ENCODE measurements around the gene MTCL3.

The MTCL3 gene

GRCh38 chr6:127561660-127562059 lies 42.5 kb upstream of the MTCL3 start:
- Histone ChIP-seq H3K27me3 (no peaks in the 10 kb centered on the region), H3K4me1 (no peaks in the 10 kb centered on the region), H3K4me3 (no peak overlapping the region), H3K9me3 (no peaks in the 10 kb centered on the region), H3K36me3 (no peaks in the 10 kb centered on the region), H3K27ac (no peak overlapping the region)
- intact Hi-C loops (cut with DNase I), result no loop called here
- WGBS, 2 donors, result 30 to 45% methylated on average over 1 of the region's 1 CpG
- TF ChIP-seq CTCF (IDR thresholded peaks at IDR 0.05) (no peak), POLR2A (IDR thresholded peaks at IDR 0.05) (no peak)
- no peak for DNase-seq

- no peaks in the 10 kb centered on the region for H3K9me3 ChIP-seq
- intact Hi-C loops (cut with DNase I), result loop anchor here (5.0 kb wide), 1 partner anchor 88 kb away; no protein-coding TSS in a partner anchor
- TF ChIP-seq POLR2A (IDR thresholded peaks at IDR 0.05) (no peak), CTCF (IDR thresholded peaks at IDR 0.05) (peak in 4 of 6 experiments; percentile 19 to 54 (median 32))
- H3K4me1 ChIP-seq, result no peaks in the 10 kb centered on the region
- H3K4me3 ChIP-seq, result no peak overlapping the region
- no peak overlapping the region for H3K27ac ChIP-seq
- H3K27me3 ChIP-seq, result no peaks in the 10 kb centered on the region
- 7 to 19% methylated on average over 2 of the region's 2 CpGs for WGBS, 2 donors
- DNase-seq, result no peak
- no peaks in the 10 kb centered on the region for H3K36me3 ChIP-seq
Measured at GRCh38 chr6:127554435-127555006, 35.4 kb upstream of the MTCL3 start.

- Histone ChIP-seq H3K27me3 (no peaks in the 10 kb centered on the region), H3K27ac (no peak overlapping the region), H3K9me3 (no peaks in the 10 kb centered on the region), H3K4me3 (no peak overlapping the region), H3K4me1 (no peaks in the 10 kb centered on the region), H3K36me3 (no peaks in the 10 kb centered on the region)
- DNase-seq, result no peak
- intact Hi-C loops (cut with DNase I), result no loop called here
- no peak for TF ChIP-seq POLR2A (IDR thresholded peaks at IDR 0.05)
- TF ChIP-seq CTCF (IDR thresholded peaks at IDR 0.05), result no peak
Measured at GRCh38 chr6:127550403-127550802, 31.3 kb upstream of the MTCL3 start.

GRCh38 chr6:127547904-127548649 lies 28.9 kb upstream of the MTCL3 start:
- Histone ChIP-seq H3K4me3 (no peak overlapping the region), H3K36me3 (no peaks in the 10 kb centered on the region), H3K27ac (no peak overlapping the region), H3K9me3 (no peaks in the 10 kb centered on the region), H3K4me1 (no peaks in the 10 kb centered on the region), H3K27me3 (no peaks in the 10 kb centered on the region)
- TF ChIP-seq CTCF (IDR thresholded peaks at IDR 0.05) (peak in 1 of 6 experiments; percentile 26), POLR2A (IDR thresholded peaks at IDR 0.05) (no peak)
- intact Hi-C loops (cut with DNase I), result no loop called here
- WGBS, 2 donors, result 37 to 41% methylated on average over 2 of the region's 2 CpGs
- DNase-seq, result no peak

- TF ChIP-seq POLR2A (IDR thresholded peaks at IDR 0.05), result no peak
- TF ChIP-seq CTCF (IDR thresholded peaks at IDR 0.05), result peak in 2 of 6 experiments; percentile 3 to 34
- no peaks in the 10 kb centered on the region for H3K36me3 ChIP-seq
- no peaks in the 10 kb centered on the region for H3K4me1 ChIP-seq
- WGBS, 2 donors, result 11 to 17% methylated on average over 1 of the region's 1 CpG
- H3K27me3 ChIP-seq, result no peaks in the 10 kb centered on the region
- intact Hi-C loops (cut with DNase I), result no loop called here
- H3K27ac ChIP-seq, result no peak overlapping the region
- no peak overlapping the region for H3K4me3 ChIP-seq
- H3K9me3 ChIP-seq, result no peaks in the 10 kb centered on the region
- DNase-seq, result no peak
Measured at GRCh38 chr6:127547215-127547614, 28.1 kb upstream of the MTCL3 start.

Measured in esophagus squamous epithelium (tissue), 5 donors.